ENCODE results near the gene TRAF2. TPM values are rescaled to one million over a fixed set of nuclear protein-coding genes. Genes with fewer than 3 reads are reported as not detected.
"Not testable (repeated sequence)": the region's sequence is repeated elsewhere in the genome, so short reads cannot be mapped to it uniquely, and the experiment has no call there.

TRAF2 gene
- total RNA-seq, 1 donor from 2014 or later: 14.4 TPM

- Mint-ChIP-seq H3K4me1 (ENCODE audit: low read depth, unreplicated experiment) (peaks cover 9% of the 10 kb centered on the region), H3K27me3 (ENCODE audit: low read depth, unreplicated experiment) (no peaks in the 10 kb centered on the region), H3K27ac (ENCODE audit: unreplicated experiment) (peak overlapping the region; percentile 26), H3K36me3 (ENCODE audit: low read depth, unreplicated experiment) (no peaks in the 10 kb centered on the region), H3K9me3 (ENCODE audit: unreplicated experiment) (no peaks in the 10 kb centered on the region), H3K4me3 (ENCODE audit: unreplicated experiment) (peak overlapping the region; percentile 50)
- H3K4me2 ChIP-seq (ENCODE audit: low read length): peak overlapping the region; percentile 73
- H3K4me3 ChIP-seq (ENCODE audit: insufficient read depth, low read depth, low read length): peak overlapping the region; percentile 3
- peak; percentile 67 for DNase-seq (ENCODE audit: low read depth)
- peaks cover 8% of the 10 kb centered on the region for H3K79me2 ChIP-seq (ENCODE audit: insufficient read depth, low read length)
- peaks cover 15% of the 10 kb centered on the region for H3K4me1 ChIP-seq (ENCODE audit: insufficient read depth, low read length)
- H3K36me3 ChIP-seq (ENCODE audit: insufficient read depth, low read length): no peaks in the 10 kb centered on the region
- no peak for TF ChIP-seq EZH2 (IDR thresholded peaks at IDR 0.05; ENCODE audit: insufficient read depth, low read length)
- TF ChIP-seq, protein P1, sequence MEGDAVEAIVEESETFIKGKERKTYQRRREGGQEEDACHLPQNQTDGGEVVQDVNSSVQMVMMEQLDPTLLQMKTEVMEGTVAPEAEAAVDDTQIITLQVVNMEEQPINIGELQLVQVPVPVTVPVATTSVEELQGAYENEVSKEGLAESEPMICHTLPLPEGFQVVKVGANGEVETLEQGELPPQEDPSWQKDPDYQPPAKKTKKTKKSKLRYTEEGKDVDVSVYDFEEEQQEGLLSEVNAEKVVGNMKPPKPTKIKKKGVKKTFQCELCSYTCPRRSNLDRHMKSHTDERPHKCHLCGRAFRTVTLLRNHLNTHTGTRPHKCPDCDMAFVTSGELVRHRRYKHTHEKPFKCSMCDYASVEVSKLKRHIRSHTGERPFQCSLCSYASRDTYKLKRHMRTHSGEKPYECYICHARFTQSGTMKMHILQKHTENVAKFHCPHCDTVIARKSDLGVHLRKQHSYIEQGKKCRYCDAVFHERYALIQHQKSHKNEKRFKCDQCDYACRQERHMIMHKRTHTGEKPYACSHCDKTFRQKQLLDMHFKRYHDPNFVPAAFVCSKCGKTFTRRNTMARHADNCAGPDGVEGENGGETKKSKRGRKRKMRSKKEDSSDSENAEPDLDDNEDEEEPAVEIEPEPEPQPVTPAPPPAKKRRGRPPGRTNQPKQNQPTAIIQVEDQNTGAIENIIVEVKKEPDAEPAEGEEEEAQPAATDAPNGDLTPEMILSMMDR (IDR thresholded peaks at IDR 0.05; ENCODE audit: insufficient read depth, low read depth, low read length): no peak
- H3K9me3 ChIP-seq (ENCODE audit: insufficient read depth, low read depth, low read length): no peaks in the 10 kb centered on the region
- H2AFZ ChIP-seq (ENCODE audit: low read depth, low read length): peak overlapping the region; percentile 63
- H3K27me3 ChIP-seq (ENCODE audit: insufficient read depth, low read length): no peaks in the 10 kb centered on the region
- H4K20me1 ChIP-seq (ENCODE audit: insufficient read depth, low read length): peaks cover 2% of the 10 kb centered on the region
- no peak overlapping the region for H3K27ac ChIP-seq (ENCODE audit: low read depth, low read length)
- peak overlapping the region; percentile 6 for H3K9ac ChIP-seq (ENCODE audit: low read length)
- no peak for FAIRE-seq
These were observed 4.0 kb upstream of the TRAF2 start for GRCh38 chr9:136882109-136882946.

GRCh38 chr9:136882947-136883283 lies 3.4 kb upstream of the TRAF2 start:
- not testable (repeated sequence) for H3K36me3 ChIP-seq (ENCODE audit: insufficient read depth, low read length); H3K36me3 Mint-ChIP-seq (ENCODE audit: low read depth, unreplicated experiment); H3K27ac ChIP-seq (ENCODE audit: low read depth, low read length); H3K9ac ChIP-seq (ENCODE audit: low read length); FAIRE-seq; H3K27me3 Mint-ChIP-seq (ENCODE audit: low read depth, unreplicated experiment); DNase-seq (ENCODE audit: low read depth); H3K4me3 ChIP-seq (ENCODE audit: insufficient read depth, low read depth, low read length); H3K27me3 ChIP-seq (ENCODE audit: insufficient read depth, low read length); H3K9me3 Mint-ChIP-seq (ENCODE audit: unreplicated experiment); H3K9me3 ChIP-seq (ENCODE audit: insufficient read depth, low read depth, low read length); H4K20me1 ChIP-seq (ENCODE audit: insufficient read depth, low read length)
- Histone ChIP-seq H3K79me2 (ENCODE audit: insufficient read depth, low read length) (peaks cover 13% of the 10 kb centered on the region), H3K4me2 (ENCODE audit: low read length) (peak overlapping the region; percentile 73), H2AFZ (ENCODE audit: low read depth, low read length) (peak overlapping the region; percentile 63), H3K4me1 (ENCODE audit: insufficient read depth, low read length) (peaks cover 15% of the 10 kb centered on the region)
- H3K4me3 Mint-ChIP-seq (ENCODE audit: unreplicated experiment): peak overlapping the region; percentile 50
- H3K4me1 Mint-ChIP-seq (ENCODE audit: low read depth, unreplicated experiment): peaks cover 11% of the 10 kb centered on the region
- peak overlapping the region; percentile 26 for H3K27ac Mint-ChIP-seq (ENCODE audit: unreplicated experiment)

DNA sequence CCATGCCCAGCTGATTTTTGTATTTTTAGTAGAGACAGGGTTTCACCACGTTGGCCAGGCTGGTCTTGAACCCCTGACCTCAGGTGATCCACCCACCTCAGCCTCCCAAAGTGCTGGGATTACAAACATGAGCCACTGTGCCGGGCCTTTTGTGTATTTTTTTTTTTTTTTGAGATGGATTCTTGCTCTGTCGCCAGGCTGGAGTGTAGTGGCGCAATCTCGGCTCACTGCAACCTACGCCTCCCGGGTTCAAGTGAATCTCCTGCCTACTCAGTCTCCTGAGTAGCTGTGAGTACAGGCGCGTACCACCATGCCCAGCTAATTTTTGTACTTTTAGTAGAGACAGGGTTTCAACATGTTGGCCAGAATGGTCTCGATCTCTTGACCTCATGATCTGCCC lies 2.6 kb upstream of the TRAF2 start:
- H3K27me3 Mint-ChIP-seq (ENCODE audit: low read depth, unreplicated experiment); H3K4me3 ChIP-seq (ENCODE audit: insufficient read depth, low read depth, low read length); H3K9me3 ChIP-seq (ENCODE audit: insufficient read depth, low read depth, low read length); H4K20me1 ChIP-seq (ENCODE audit: insufficient read depth, low read length); H3K4me3 Mint-ChIP-seq (ENCODE audit: unreplicated experiment); H2AFZ ChIP-seq (ENCODE audit: low read depth, low read length); H3K27ac ChIP-seq (ENCODE audit: low read depth, low read length); H3K27ac Mint-ChIP-seq (ENCODE audit: unreplicated experiment); DNase-seq (ENCODE audit: low read depth); H3K4me2 ChIP-seq (ENCODE audit: low read length); H3K9me3 Mint-ChIP-seq (ENCODE audit: unreplicated experiment); H3K36me3 ChIP-seq (ENCODE audit: insufficient read depth, low read length); H3K36me3 Mint-ChIP-seq (ENCODE audit: low read depth, unreplicated experiment); H3K27me3 ChIP-seq (ENCODE audit: insufficient read depth, low read length); H3K9ac ChIP-seq (ENCODE audit: low read length); FAIRE-seq: not testable (repeated sequence)
- H3K4me1 Mint-ChIP-seq (ENCODE audit: low read depth, unreplicated experiment): peaks cover 11% of the 10 kb centered on the region
- Histone ChIP-seq H3K4me1 (ENCODE audit: insufficient read depth, low read length) (peaks cover 15% of the 10 kb centered on the region), H3K79me2 (ENCODE audit: insufficient read depth, low read length) (peaks cover 20% of the 10 kb centered on the region)

All from astrocyte (in vitro differentiated cells and primary cell).